ENCODE data around the gene HHLA2. TPM values are rescaled to one million over a fixed set of nuclear protein-coding genes. Genes with fewer than 3 reads are reported as not detected.

HHLA2 gene
- total and polyA plus RNA-seq, 2 of the 8 experiments (the other 6 are each of a cell fraction or from before 2014, with no cell fraction given): not detected

DNA sequence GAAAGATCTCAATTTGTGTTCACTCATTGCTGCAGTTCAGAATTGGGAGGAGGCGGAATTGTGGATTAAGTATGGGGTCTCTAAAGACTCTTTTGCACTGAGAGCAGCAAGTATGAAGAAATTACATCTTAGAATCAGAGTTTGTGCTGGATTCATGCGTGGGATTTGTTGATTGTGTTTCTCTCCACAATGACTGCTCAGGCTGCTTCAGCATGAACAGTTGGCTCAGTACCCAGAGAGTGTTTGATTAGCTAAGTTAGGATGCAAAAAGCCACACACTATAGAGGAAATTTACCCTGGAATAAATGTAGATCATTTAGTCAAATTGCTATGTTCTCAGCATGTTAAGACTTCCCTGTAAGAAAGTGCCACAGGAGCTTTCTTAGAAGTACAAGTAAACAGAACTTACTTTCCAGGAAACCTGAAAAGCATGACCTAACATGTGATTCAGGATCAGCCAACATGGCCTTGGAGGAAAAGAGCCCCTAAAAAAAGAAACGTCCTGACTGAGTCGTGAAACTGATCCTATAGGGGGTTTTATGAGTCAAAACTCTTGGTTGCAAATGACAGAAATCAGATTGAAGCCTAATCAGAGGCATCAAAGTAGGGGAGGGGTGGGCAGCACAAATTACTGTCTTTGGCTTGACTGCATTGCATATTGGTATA, 32.6 kb downstream of the HHLA2 start:
- CTCF ChIA-PET (ENCODE audit: partially characterized antibody): no interaction called here
- TF ChIP-seq CREB1 (IDR thresholded peaks at IDR 0.05) (no peak), NANOG (IDR thresholded peaks at IDR 0.05; ENCODE audit: insufficient read depth, low read depth, low read length, poor library complexity, severe bottlenecking) (no peak), CBX5 (IDR thresholded peaks at IDR 0.05; ENCODE audit: low read depth, low read length) (no peak), SIRT6 (IDR thresholded peaks at IDR 0.05; ENCODE audit: low read length) (no peak), KDM5A (IDR thresholded peaks at IDR 0.05; ENCODE audit: low read length) (no peak), RXRA (IDR thresholded peaks at IDR 0.05; ENCODE audit: insufficient read depth, low read depth, low read length) (no peak), EP300 (IDR thresholded peaks at IDR 0.05; ENCODE audit: borderline replicate concordance in 1 of 2, low read depth in 2 of 2, low read length in 2 of 2) (no peak), JUN (IDR thresholded peaks at IDR 0.05; ENCODE audit: low read depth, low read length) (no peak), EGR1 (IDR thresholded peaks at IDR 0.05; ENCODE audit: borderline replicate concordance, low read depth, low read length) (no peak)
- TF ChIP-seq, protein P1, sequence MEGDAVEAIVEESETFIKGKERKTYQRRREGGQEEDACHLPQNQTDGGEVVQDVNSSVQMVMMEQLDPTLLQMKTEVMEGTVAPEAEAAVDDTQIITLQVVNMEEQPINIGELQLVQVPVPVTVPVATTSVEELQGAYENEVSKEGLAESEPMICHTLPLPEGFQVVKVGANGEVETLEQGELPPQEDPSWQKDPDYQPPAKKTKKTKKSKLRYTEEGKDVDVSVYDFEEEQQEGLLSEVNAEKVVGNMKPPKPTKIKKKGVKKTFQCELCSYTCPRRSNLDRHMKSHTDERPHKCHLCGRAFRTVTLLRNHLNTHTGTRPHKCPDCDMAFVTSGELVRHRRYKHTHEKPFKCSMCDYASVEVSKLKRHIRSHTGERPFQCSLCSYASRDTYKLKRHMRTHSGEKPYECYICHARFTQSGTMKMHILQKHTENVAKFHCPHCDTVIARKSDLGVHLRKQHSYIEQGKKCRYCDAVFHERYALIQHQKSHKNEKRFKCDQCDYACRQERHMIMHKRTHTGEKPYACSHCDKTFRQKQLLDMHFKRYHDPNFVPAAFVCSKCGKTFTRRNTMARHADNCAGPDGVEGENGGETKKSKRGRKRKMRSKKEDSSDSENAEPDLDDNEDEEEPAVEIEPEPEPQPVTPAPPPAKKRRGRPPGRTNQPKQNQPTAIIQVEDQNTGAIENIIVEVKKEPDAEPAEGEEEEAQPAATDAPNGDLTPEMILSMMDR (IDR thresholded peaks at IDR 0.05; ENCODE audit: control extremely low read depth in 1 of 3, insufficient read depth in 1 of 3, low read depth in 1 of 3, low read length in 3 of 3): no peak
- TF ChIP-seq, protein P2, sequence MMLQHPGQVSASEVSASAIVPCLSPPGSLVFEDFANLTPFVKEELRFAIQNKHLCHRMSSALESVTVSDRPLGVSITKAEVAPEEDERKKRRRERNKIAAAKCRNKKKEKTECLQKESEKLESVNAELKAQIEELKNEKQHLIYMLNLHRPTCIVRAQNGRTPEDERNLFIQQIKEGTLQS (IDR thresholded peaks at IDR 0.05; ENCODE audit: insufficient read depth, low read depth, low read length): no peak

More for the DNA sequence above, 32.6 kb downstream of the HHLA2 start:
- no peak overlapping the region for H2BK120ac ChIP-seq (replicated peaks; ENCODE audit: low read depth, low read length)
- no peak overlapping the region for H2BK12ac ChIP-seq (ENCODE audit: low read depth, low read length)
- H3K9ac ChIP-seq (replicated peaks in 1 of 4; ENCODE audit: extremely low read depth in 1 of 4, low read depth in 3 of 4, low read length in 3 of 4): no peak overlapping the region
- no peak overlapping the region for H3K23ac ChIP-seq (ENCODE audit: insufficient read length)
- DNase-seq (ENCODE audit: low read depth in 1 of 2, low spot score in 2 of 2) (no peak), FAIRE-seq (no peak)
- H2AK5ac ChIP-seq (ENCODE audit: low read depth, low read length): no peak overlapping the region
- no peaks in the 10 kb centered on the region for H3K79me1 ChIP-seq (ENCODE audit: low read depth, low read length)
- H4K91ac ChIP-seq (replicated peaks; ENCODE audit: insufficient read length, low read length): no peak overlapping the region
- H3K18ac ChIP-seq (ENCODE audit: extremely low read depth, low read length): no peak overlapping the region
- no peaks in the 10 kb centered on the region for H4K20me1 ChIP-seq (replicated peaks in 1 of 2; ENCODE audit: control insufficient read depth in 1 of 2, insufficient read depth in 2 of 2, low read length in 2 of 2)
- POLR2A ChIA-PET (ENCODE audit: partially characterized antibody): no interaction called here
- no peaks in the 10 kb centered on the region for H3K79me2 ChIP-seq (ENCODE audit: control insufficient read depth in 1 of 2, insufficient read depth in 2 of 2, low read length in 2 of 2)
- no peaks in the 10 kb centered on the region for H3K4me1 ChIP-seq (replicated peaks in 1 of 4; ENCODE audit: control insufficient read depth in 3 of 4, insufficient read depth in 4 of 4, low read length in 3 of 4)
- no peak overlapping the region for H4K5ac ChIP-seq (ENCODE audit: insufficient read length, low read depth, low read length)
- no peaks in the 10 kb centered on the region for H3K27me3 ChIP-seq (replicated peaks in 1 of 4; ENCODE audit: control insufficient read depth in 3 of 4, extremely low read depth in 1 of 4, insufficient read depth in 3 of 4, low read length in 3 of 4)
- H3K56ac ChIP-seq (replicated peaks; ENCODE audit: insufficient read length, low read depth, low read length): no peak overlapping the region
- 91% methylated on average over 4 of the region's 4 CpGs; no CpG with 5 or more reads in 1 of the 2 experiments for WGBS, 2 experiments (ENCODE audit: extremely low coverage in 1 of 2, insufficient coverage in 1 of 2, insufficient read length in 1 of 2, insufficient replicate concordance in 2 of 2, low coverage in 1 of 2, low lambda C conversion rate in 2 of 2, missing lambda C conversion rate in 1 of 2)
- no peak overlapping the region for H2BK5ac ChIP-seq (ENCODE audit: low read depth, low read length)
- H3K27ac ChIP-seq (ENCODE audit: low read depth, low read length): no peak overlapping the region
- H3K9me3 ChIP-seq (ENCODE audit: insufficient read depth in 2 of 2, low read depth in 1 of 2, low read length in 1 of 2): no peaks in the 10 kb centered on the region
- no peaks in the 10 kb centered on the region for H3K36me3 ChIP-seq (ENCODE audit: control insufficient read depth in 2 of 4, insufficient read depth in 4 of 4, low read length in 3 of 4)
- H4K8ac ChIP-seq (ENCODE audit: extremely low read depth, insufficient read depth, low read length): no peak overlapping the region
- H2BK20ac ChIP-seq (ENCODE audit: low read length): no peak overlapping the region
- no peak overlapping the region for H2BK15ac ChIP-seq (ENCODE audit: low read length)
- H3K4me2 ChIP-seq (ENCODE audit: insufficient read depth in 1 of 2, low read depth in 2 of 2, low read length in 2 of 2): no peak overlapping the region
- no peak overlapping the region for H3K4me3 ChIP-seq (ENCODE audit: extremely low read depth in 1 of 4, insufficient read depth in 2 of 4, low read depth in 3 of 4, low read length in 4 of 4)
- H3K4ac ChIP-seq (replicated peaks; ENCODE audit: insufficient read length, low read depth, low read length): no peak overlapping the region
- no peak overlapping the region for H2AFZ ChIP-seq (ENCODE audit: low read length)
- H3K23me2 ChIP-seq (ENCODE audit: low read depth, low read length): no peaks in the 10 kb centered on the region
- H3K14ac ChIP-seq (ENCODE audit: insufficient read length): no peak overlapping the region
